HepG2 (cell line): ENCODE results near the gene PRR33. TPM values are rescaled to one million over a fixed set of nuclear protein-coding genes. Genes with fewer than 3 reads are reported as not detected.

Experiments used
- ATF7 ChIP-seq, 2 experiments: fragments of 450-650 bp in 1 of 2; sonication (generic) in 1 of 2; formaldehyde crosslinking in 1 of 2; IDR thresholded peaks; 2 replicates each; pipeline versions ENCODE4 v1.4.0 to v1.6.1; 2016 to 2020; ENCODE audit warnings: antibody characterized with exemption in 1 of 2, mild to moderate bottlenecking in 1 of 2, missing genetic modification reagents in 1 of 2
- BRCA1 ChIP-seq: sonication (generic); formaldehyde crosslinking; IDR thresholded peaks from 2 replicates; pipeline ENCODE4 v1.4.0; 2020; ENCODE audit warnings: missing genetic modification reagents
- FOXK2 ChIP-seq: fragments of 450-650 bp; IDR thresholded peaks from 2 replicates; pipeline ENCODE4 v1.6.1; 2016
- GTF2F1 ChIP-seq: fragments of 150-350 bp; IDR thresholded peaks from 2 replicates; pipeline ENCODE4 v1.6.1; 2014; ENCODE audit warnings: low read length
- GTF3A ChIP-seq: sonication (generic); formaldehyde crosslinking; conservative IDR thresholded peaks from 2 replicates; pipeline ENCODE4 v1.4.0; 2020; ENCODE audit warnings: mild to moderate bottlenecking, missing genetic modification reagents
- KLF12 ChIP-seq: sonication (generic); formaldehyde crosslinking; IDR thresholded peaks from 2 replicates; pipeline ENCODE4 v1.4.0; 2020; ENCODE audit warnings: missing genetic modification reagents, borderline replicate concordance
- POLR2A ChIP-seq, 2 experiments: IDR thresholded peaks; 2 replicates each; pipeline ENCODE4 v1.6.1; 2011; ENCODE audit warnings: low read depth in 2 of 2, low read length in 2 of 2, mild to moderate bottlenecking in 1 of 2, moderate library complexity in 1 of 2; ENCODE audit not compliant: insufficient read depth in 1 of 2
- REXO4 ChIP-seq: sonication (generic); formaldehyde crosslinking; IDR thresholded peaks from 2 replicates; pipeline ENCODE4 v1.8.0; 2022; ENCODE audit warnings: missing genetic modification reagents, mild to moderate bottlenecking, borderline replicate concordance
- SAFB2 ChIP-seq: sonication (generic); formaldehyde crosslinking; IDR thresholded peaks from 2 replicates; pipeline ENCODE4 v1.5.1; 2020; ENCODE audit warnings: missing genetic modification reagents, low read depth, mild to moderate bottlenecking, borderline replicate concordance
- SIX1 ChIP-seq: sonication (generic); formaldehyde crosslinking; IDR thresholded peaks from 2 replicates; pipeline ENCODE4 v1.4.0; 2020; ENCODE audit warnings: missing genetic modification reagents, borderline replicate concordance
- SMARCC2 ChIP-seq: fragments of 450-650 bp; IDR thresholded peaks from 2 replicates; pipeline ENCODE4 v1.6.1; 2017; ENCODE audit warnings: antibody characterized with exemption, mild to moderate bottlenecking
- TBP ChIP-seq: sonication (generic); formaldehyde crosslinking; IDR thresholded peaks from 2 replicates; pipeline ENCODE4 v1.5.0; 2020; ENCODE audit warnings: missing genetic modification reagents
- ZBTB44 ChIP-seq: sonication (generic); formaldehyde crosslinking; IDR thresholded peaks from 2 replicates; pipeline ENCODE4 v1.4.0; 2020; ENCODE audit warnings: missing genetic modification reagents
- ZFX ChIP-seq: sonication (generic); formaldehyde crosslinking; IDR thresholded peaks from 2 replicates; pipeline ENCODE4 v1.4.0; 2020; ENCODE audit warnings: mild to moderate bottlenecking, low read depth, missing genetic modification reagents, moderate library complexity
- ZNF549 ChIP-seq: sonication (generic); formaldehyde crosslinking; IDR thresholded peaks from 2 replicates; pipeline ENCODE4 v1.5.0; 2020; ENCODE audit warnings: missing genetic modification reagents
- ZNF781 ChIP-seq: sonication (generic); formaldehyde crosslinking; IDR thresholded peaks from 2 replicates; pipeline ENCODE4 v1.5.1; 2020; ENCODE audit warnings: borderline replicate concordance, mild to moderate bottlenecking, missing genetic modification reagents; ENCODE audit errors: not compliant biosample characterization
- ZSCAN30 ChIP-seq: sonication (generic); formaldehyde crosslinking; IDR thresholded peaks from 2 replicates; pipeline ENCODE4 v1.5.0; 2020; ENCODE audit warnings: mild to moderate bottlenecking, missing genetic modification reagents
- polyA plus RNA-seq, 8 experiments: library from polyadenylated mRNA; depleted of rRNA in 3 of 8; stranded (reverse) in 7 of 8; unstranded in 1 of 8; fragments of >200 nt; fragmentation: Illumina TruSeq in 4 of 8; extraction: Trizol in 4 of 8; gene quantifications; 2 replicates each; pipeline versions ENCODE4 v1.2.1 to v1.2.3, GENCODE V29; 2011 to 2016; ENCODE audit warnings: low read depth in 4 of 8, missing spikeins in 1 of 8, mixed read lengths in 1 of 8; ENCODE audit not compliant: insufficient read depth in 1 of 8
- total RNA-seq, 5 experiments: library from RNA; depleted of rRNA; stranded (reverse); fragments of >200 nt; fragmentation: Illumina TruSeq; extraction: Trizol; gene quantifications; 2 replicates each; pipeline ENCODE4 v1.2.3, GENCODE V29; 2016; ENCODE audit warnings: low read depth in 1 of 5
- TF ChIP-seq, protein P1 (sequence below): sonication (generic); formaldehyde crosslinking; IDR thresholded peaks from 2 replicates; pipeline ENCODE4 v1.5.0; 2020; ENCODE audit warnings: mild to moderate bottlenecking, missing genetic modification reagents, borderline replicate concordance

PRR33 gene
- total and polyA plus RNA-seq, 2 of the 13 experiments (the other 11 are each of a cell fraction or from before 2014, with no cell fraction given): not detected

DNA sequence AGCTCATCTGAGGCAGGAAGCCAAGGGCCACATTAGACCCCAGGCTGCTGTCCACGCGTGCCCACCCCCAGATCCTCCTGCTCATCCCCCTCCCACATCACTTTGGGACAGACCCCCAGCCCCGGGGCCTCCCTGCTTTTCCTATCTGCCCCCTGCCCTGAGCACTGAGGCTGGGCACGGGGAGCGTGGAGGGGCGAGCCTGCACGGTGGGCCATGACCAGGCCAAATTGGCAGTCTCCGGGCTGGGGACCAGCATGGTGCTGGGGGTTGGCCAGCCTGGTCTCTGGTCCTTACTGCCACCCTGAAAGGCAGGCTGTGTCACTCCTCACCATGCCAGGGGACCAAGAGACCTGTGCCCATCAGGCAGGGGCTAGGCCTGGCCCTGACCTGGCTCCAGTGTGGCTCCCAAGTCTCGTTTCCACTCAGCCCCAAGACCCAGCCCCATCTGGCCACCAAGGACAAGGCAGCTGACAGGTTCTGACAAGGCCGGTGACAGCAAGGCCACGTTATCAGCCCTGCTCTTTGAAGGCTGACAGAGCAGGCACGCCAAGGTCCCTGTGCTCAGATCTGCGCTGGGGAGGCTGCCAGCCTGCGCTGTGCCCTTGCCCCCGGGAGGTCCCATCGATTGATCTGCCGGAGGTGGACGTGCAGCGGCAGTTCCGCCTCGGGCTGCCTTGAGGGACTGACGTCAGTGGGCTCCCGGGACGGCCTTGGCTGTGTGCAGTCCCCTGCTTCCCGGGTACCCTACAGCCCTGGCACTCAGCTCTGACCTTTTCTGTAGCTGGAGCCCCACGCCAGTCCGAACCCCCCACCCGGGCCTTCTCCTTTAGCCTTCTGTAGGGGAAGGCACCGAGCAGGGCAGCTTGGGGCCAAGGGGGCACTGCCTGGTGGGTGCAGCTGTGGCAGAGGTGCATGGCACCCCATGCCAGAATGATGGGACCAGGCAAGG, 49.3 kb downstream of the PRR33 start (continued):
- TF ChIP-seq POLR2A (IDR thresholded peaks at IDR 0.05; ENCODE audit: insufficient read depth in 1 of 2, low read depth in 2 of 2, low read length in 2 of 2) (no peak), KLF12 (CRISPR knock-in tag) (no peak), FOXK2 (no peak), GTF3A (CRISPR knock-in tag) (no peak), ATF7 (IDR thresholded peaks at IDR 0.05) (0 out of 2 replicates have a peak, but pooled peaks have one; percentile 2), ATF7 (CRISPR knock-in tag; IDR thresholded peaks at IDR 0.05) (peak; percentile 98), SAFB2 (CRISPR knock-in tag) (peak; percentile 86; the same call in 1 of the 2 replicates), ZFX (peak; percentile 96), GTF2F1 (no peak), ZNF549 (no peak), SIX1 (CRISPR knock-in tag) (peak; percentile 38; the same call in 1 of the 2 replicates), SMARCC2 (no peak), ZNF781 (CRISPR knock-in tag) (peak; percentile 69), ZBTB44 (no peak), BRCA1 (CRISPR knock-in tag) (no peak), REXO4 (CRISPR knock-in tag) (no peak), TBP (no peak), ZSCAN30 (CRISPR knock-in tag) (no peak)
- TF ChIP-seq, protein P1, sequence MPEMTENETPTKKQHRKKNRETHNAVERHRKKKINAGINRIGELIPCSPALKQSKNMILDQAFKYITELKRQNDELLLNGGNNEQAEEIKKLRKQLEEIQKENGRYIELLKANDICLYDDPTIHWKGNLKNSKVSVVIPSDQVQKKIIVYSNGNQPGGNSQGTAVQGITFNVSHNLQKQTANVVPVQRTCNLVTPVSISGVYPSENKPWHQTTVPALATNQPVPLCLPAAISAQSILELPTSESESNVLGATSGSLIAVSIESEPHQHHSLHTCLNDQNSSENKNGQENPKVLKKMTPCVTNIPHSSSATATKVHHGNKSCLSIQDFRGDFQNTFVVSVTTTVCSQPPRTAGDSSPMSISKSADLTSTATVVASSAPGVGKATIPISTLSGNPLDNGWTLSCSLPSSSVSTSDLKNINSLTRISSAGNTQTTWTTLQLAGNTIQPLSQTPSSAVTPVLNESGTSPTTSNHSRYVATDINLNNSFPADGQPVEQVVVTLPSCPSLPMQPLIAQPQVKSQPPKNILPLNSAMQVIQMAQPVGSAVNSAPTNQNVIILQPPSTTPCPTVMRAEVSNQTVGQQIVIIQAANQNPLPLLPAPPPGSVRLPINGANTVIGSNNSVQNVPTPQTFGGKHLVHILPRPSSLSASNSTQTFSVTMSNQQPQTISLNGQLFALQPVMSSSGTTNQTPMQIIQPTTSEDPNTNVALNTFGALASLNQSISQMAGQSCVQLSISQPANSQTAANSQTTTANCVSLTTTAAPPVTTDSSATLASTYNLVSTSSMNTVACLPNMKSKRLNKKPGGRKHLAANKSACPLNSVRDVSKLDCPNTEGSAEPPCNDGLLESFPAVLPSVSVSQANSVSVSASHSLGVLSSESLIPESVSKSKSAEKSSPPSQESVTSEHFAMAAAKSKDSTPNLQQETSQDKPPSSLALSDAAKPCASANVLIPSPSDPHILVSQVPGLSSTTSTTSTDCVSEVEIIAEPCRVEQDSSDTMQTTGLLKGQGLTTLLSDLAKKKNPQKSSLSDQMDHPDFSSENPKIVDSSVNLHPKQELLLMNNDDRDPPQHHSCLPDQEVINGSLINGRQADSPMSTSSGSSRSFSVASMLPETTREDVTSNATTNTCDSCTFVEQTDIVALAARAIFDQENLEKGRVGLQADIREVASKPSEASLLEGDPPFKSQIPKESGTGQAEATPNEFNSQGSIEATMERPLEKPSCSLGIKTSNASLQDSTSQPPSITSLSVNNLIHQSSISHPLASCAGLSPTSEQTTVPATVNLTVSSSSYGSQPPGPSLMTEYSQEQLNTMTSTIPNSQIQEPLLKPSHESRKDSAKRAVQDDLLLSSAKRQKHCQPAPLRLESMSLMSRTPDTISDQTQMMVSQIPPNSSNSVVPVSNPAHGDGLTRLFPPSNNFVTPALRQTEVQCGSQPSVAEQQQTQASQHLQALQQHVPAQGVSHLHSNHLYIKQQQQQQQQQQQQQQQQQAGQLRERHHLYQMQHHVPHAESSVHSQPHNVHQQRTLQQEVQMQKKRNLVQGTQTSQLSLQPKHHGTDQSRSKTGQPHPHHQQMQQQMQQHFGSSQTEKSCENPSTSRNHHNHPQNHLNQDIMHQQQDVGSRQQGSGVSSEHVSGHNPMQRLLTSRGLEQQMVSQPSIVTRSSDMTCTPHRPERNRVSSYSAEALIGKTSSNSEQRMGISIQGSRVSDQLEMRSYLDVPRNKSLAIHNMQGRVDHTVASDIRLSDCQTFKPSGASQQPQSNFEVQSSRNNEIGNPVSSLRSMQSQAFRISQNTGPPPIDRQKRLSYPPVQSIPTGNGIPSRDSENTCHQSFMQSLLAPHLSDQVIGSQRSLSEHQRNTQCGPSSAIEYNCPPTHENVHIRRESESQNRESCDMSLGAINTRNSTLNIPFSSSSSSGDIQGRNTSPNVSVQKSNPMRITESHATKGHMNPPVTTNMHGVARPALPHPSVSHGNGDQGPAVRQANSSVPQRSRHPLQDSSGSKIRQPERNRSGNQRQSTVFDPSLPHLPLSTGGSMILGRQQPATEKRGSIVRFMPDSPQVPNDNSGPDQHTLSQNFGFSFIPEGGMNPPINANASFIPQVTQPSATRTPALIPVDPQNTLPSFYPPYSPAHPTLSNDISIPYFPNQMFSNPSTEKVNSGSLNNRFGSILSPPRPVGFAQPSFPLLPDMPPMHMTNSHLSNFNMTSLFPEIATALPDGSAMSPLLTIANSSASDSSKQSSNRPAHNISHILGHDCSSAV (CRISPR knock-in tag): 0 out of 2 replicates have a peak, but pooled peaks have one; percentile 88
